ENCODE measurements around the gene PRODH2.

DNA sequence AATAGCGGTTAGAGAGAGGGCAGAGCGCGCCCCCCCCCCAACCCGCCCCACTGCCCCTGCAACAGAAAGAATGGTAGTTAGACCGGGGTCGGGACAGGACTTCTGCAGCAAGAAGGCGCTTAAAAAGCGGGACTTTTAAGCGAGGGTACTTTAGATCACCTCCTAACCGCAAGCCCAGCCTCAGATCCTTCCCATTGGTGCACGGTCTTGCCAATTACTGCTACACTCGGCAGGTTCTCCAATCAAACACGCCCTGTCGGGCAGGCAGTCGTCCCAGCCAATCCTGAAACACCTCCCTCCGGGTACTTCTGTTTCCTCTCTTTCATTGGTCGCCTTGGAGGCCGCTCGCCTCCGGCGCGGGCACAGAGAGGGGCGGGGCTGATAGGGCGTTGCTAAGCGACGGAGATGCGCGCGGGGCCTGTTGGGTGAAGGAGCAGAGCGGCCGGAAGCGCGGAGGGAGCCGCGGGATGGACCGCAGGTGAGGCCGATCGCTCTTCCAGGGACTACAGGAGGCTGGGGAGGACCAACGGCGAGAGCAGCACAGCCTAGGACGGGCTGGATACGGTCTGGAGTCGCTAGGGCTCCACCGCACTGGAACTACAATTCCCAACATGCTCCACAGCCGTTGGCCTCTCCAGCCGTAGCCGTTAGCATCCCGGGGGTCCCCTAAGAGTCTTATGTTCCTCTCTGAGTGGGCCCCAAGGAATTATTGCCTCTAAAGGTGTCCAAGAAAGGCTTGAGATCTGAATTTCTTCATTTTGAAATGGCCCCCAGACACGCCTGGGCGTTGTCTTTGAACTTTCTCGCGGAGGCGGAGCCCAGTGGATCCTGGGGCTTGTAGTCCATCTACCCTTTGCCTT, 54.7 kb downstream of the PRODH2 start, which contains the start of gene PROSER3:
- TF ChIP-seq, protein P1, sequence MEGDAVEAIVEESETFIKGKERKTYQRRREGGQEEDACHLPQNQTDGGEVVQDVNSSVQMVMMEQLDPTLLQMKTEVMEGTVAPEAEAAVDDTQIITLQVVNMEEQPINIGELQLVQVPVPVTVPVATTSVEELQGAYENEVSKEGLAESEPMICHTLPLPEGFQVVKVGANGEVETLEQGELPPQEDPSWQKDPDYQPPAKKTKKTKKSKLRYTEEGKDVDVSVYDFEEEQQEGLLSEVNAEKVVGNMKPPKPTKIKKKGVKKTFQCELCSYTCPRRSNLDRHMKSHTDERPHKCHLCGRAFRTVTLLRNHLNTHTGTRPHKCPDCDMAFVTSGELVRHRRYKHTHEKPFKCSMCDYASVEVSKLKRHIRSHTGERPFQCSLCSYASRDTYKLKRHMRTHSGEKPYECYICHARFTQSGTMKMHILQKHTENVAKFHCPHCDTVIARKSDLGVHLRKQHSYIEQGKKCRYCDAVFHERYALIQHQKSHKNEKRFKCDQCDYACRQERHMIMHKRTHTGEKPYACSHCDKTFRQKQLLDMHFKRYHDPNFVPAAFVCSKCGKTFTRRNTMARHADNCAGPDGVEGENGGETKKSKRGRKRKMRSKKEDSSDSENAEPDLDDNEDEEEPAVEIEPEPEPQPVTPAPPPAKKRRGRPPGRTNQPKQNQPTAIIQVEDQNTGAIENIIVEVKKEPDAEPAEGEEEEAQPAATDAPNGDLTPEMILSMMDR (conservative IDR thresholded peaks at IDR 0.05; ENCODE audit: low read depth, low read length), result no peak
- no peak for TF ChIP-seq EZH2 (IDR thresholded peaks at IDR 0.05; ENCODE audit: low read length, unreplicated experiment)

Data from PC-3 (cell line).